ENCODE measurements around the gene ACACB.

DNA sequence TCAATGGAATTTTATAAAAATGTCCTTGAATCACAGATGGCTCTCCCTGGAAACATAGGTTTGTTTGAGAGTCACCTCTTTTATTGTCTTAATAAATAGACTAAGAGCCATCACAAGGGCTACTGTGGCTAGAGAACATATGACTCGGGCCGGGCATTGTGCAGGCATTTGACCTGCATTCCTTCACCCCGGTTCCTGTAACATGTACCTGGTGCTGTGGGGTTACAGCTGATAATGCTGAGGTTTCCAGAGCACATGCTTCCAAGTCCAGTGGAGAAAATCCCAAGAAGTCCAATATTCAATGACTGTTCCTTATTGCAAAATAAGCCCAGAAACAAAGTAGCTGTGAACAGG lies 1.0 kb upstream of the ACACB start:
- TF ChIP-seq, protein P1, sequence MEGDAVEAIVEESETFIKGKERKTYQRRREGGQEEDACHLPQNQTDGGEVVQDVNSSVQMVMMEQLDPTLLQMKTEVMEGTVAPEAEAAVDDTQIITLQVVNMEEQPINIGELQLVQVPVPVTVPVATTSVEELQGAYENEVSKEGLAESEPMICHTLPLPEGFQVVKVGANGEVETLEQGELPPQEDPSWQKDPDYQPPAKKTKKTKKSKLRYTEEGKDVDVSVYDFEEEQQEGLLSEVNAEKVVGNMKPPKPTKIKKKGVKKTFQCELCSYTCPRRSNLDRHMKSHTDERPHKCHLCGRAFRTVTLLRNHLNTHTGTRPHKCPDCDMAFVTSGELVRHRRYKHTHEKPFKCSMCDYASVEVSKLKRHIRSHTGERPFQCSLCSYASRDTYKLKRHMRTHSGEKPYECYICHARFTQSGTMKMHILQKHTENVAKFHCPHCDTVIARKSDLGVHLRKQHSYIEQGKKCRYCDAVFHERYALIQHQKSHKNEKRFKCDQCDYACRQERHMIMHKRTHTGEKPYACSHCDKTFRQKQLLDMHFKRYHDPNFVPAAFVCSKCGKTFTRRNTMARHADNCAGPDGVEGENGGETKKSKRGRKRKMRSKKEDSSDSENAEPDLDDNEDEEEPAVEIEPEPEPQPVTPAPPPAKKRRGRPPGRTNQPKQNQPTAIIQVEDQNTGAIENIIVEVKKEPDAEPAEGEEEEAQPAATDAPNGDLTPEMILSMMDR (IDR thresholded peaks at IDR 0.05), result no peak
- TF ChIP-seq POLR2A (IDR thresholded peaks at IDR 0.05), result no peak
